HepG2 (cell line): ENCODE results near the gene VASH2. TPM values are rescaled to one million over a fixed set of nuclear protein-coding genes. Genes with fewer than 3 reads are reported as not detected.

Experiments
- ATAC-seq: fragments of 200-7000 bp; cut with Tn5 transposase; 3 replicates; pipeline ENCODE4 v1.9.1; 2020; ENCODE audit warnings: mild to moderate bottlenecking, moderate library complexity
- BruUV-seq: library from RNA; stranded (reverse); fragments of 400-500 nt; replicated peaks from 2 replicates; lab custom pipeline; 2021; lab: Mats Ljungman, UMichigan
- CTCF ChIA-PET: fragments of 300-600 bp; formaldehyde crosslinking; extraction: SDS; loops from one replicate; lab custom pipeline; 2021; ENCODE audit warnings: low total read pairs, inconsistent platforms, low intra/inter-chr PET ratio; lab: Yijun Ruan, JAX
- POLR2A ChIA-PET: fragments of 350-600 bp; sonication (Branson Sonifier 250); formaldehyde crosslinking; loops from one replicate; lab custom pipeline; 2020; ENCODE audit warnings: antibody characterized with exemption, inconsistent platforms; lab: Yijun Ruan, JAX
- DNase-seq: peaks from one replicate; pipeline ENCODE4 v3.0.0-alpha.2; 2015; ENCODE audit warnings: low spot score
- FAIRE-seq: peaks from 3 replicates; lab custom pipeline; 2011; peaks lifted over from hg19 to GRCh38; lab: Jason Lieb, UNC
- H2AFZ ChIP-seq: one replicate; pipeline ENCODE4 v1.6.1; 2011; ENCODE audit warnings: low read length, inconsistent platforms
- H3K27ac ChIP-seq: fragments of 300-600 bp; 3 replicates; pipeline ENCODE4 v1.8.0; 2011; ENCODE audit warnings: mixed run types, mild to moderate bottlenecking, mixed read lengths, low read length, inconsistent platforms; ENCODE audit not compliant: insufficient read depth; ENCODE audit errors: extremely low read length
- H3K27me3 ChIP-seq, 2 experiments: fragments of 200-600 bp in 1 of 2; 2 replicates in 1 of 2; 3 replicates in 1 of 2; pipeline versions ENCODE4 v1.6.0 to v1.8.0; 2011; ENCODE audit warnings: low read length in 2 of 2, mild to moderate bottlenecking in 2 of 2, moderate library complexity in 2 of 2, inconsistent platforms in 1 of 2; ENCODE audit not compliant: insufficient read depth in 2 of 2, control insufficient read depth in 1 of 2
- H3K36me3 ChIP-seq, 2 experiments: fragments of 200-600 bp in 1 of 2; replicated peaks in 1 of 2; 2 replicates in 1 of 2; 3 replicates in 1 of 2; pipeline versions ENCODE4 v1.5.1 to v1.8.0; 2011; ENCODE audit warnings: low read length in 2 of 2, inconsistent platforms in 1 of 2; ENCODE audit not compliant: insufficient read depth in 2 of 2, control insufficient read depth in 1 of 2
- H3K4me1 ChIP-seq: 2 replicates; pipeline ENCODE4 v1.5.1; 2012; ENCODE audit warnings: low read length, inconsistent platforms; ENCODE audit not compliant: insufficient read depth
- H3K4me2 ChIP-seq: 2 replicates; pipeline ENCODE4 v1.6.0; 2011; ENCODE audit warnings: low read depth, low read length, inconsistent platforms
- H3K4me3 ChIP-seq, 3 experiments: fragments of 200-600 bp in 1 of 3; sonication (generic), shearing (Covaris generic) in 1 of 3; replicated peaks in 1 of 3; 2 replicates each; pipeline ENCODE4 v1.5.1; 2011 to 2016; ENCODE audit warnings: low read length in 3 of 3, inconsistent platforms in 2 of 3, low read depth in 2 of 3, mild to moderate bottlenecking in 2 of 3, control low read depth in 1 of 3, mixed read lengths in 1 of 3; ENCODE audit not compliant: insufficient read depth in 1 of 3
- H3K79me2 ChIP-seq: one replicate; pipeline ENCODE4 v1.6.1; 2011; ENCODE audit warnings: low read length, inconsistent platforms; ENCODE audit not compliant: insufficient read depth
- H3K9ac ChIP-seq: 2 replicates; pipeline ENCODE4 v1.6.0; 2011; ENCODE audit warnings: mild to moderate bottlenecking, low read depth, low read length, inconsistent platforms; ENCODE audit not compliant: insufficient read depth
- H3K9me3 ChIP-seq: 2 replicates; pipeline ENCODE4 v1.5.1; 2012; ENCODE audit warnings: mild to moderate bottlenecking, low read length
- H4K20me1 ChIP-seq: 2 replicates; pipeline ENCODE4 v1.6.0; 2011; ENCODE audit warnings: inconsistent platforms, mild to moderate bottlenecking, low read length, moderate library complexity; ENCODE audit not compliant: insufficient read depth
- HOXA7 ChIP-seq: sonication (generic); formaldehyde crosslinking; IDR thresholded peaks from 2 replicates; pipeline ENCODE4 v1.8.1; 2022; ENCODE audit warnings: mild to moderate bottlenecking, missing genetic modification reagents, moderate library complexity
- MATR3 ChIP-seq: sonication (generic); formaldehyde crosslinking; IDR thresholded peaks from 2 replicates; pipeline ENCODE4 v1.4.0; 2020; ENCODE audit warnings: missing genetic modification reagents
- MXD4 ChIP-seq: IDR thresholded peaks from 2 replicates; pipeline ENCODE4 v1.6.1; 2016; ENCODE audit warnings: mild to moderate bottlenecking, missing biosample characterization, missing genetic modification reagents
- MYPOP ChIP-seq: sonication (generic); formaldehyde crosslinking; IDR thresholded peaks from 2 replicates; pipeline ENCODE4 v1.8.1; 2023; ENCODE audit warnings: mild to moderate bottlenecking, moderate library complexity, missing genetic modification reagents
- NPAS2 ChIP-seq: sonication (generic); formaldehyde crosslinking; IDR thresholded peaks from 2 replicates; pipeline ENCODE4 v1.8.0; 2022; ENCODE audit warnings: mild to moderate bottlenecking, missing genetic modification reagents, borderline replicate concordance
- RFX3 ChIP-seq: IDR thresholded peaks from 2 replicates; pipeline ENCODE4 v1.6.1; 2016; ENCODE audit warnings: missing biosample characterization, missing genetic modification reagents
- RXRA ChIP-seq: sonication (generic); formaldehyde crosslinking; IDR thresholded peaks from 2 replicates; pipeline ENCODE4 v1.5.1; 2020; ENCODE audit warnings: missing genetic modification reagents
- SALL1 ChIP-seq: sonication (generic); formaldehyde crosslinking; IDR thresholded peaks from 2 replicates; pipeline ENCODE4 v1.8.0; 2022; ENCODE audit warnings: mild to moderate bottlenecking, missing genetic modification reagents
- ZFP82 ChIP-seq: sonication (generic); formaldehyde crosslinking; IDR thresholded peaks from 2 replicates; pipeline ENCODE4 v1.5.1; 2020; ENCODE audit warnings: mild to moderate bottlenecking, missing genetic modification reagents, borderline replicate concordance
- ZFY ChIP-seq: sonication (generic); formaldehyde crosslinking; IDR thresholded peaks from 2 replicates; pipeline ENCODE4 v1.4.0; 2020; ENCODE audit warnings: missing genetic modification reagents
- ZNF274 ChIP-seq: sonication (generic); formaldehyde crosslinking; IDR thresholded peaks from 2 replicates; pipeline ENCODE4 v1.5.1; 2020; ENCODE audit warnings: mild to moderate bottlenecking, missing genetic modification reagents
- ZNF281 ChIP-seq: sonication (generic); formaldehyde crosslinking; IDR thresholded peaks from 2 replicates; pipeline ENCODE4 v1.4.0; 2020; ENCODE audit warnings: missing genetic modification reagents, borderline replicate concordance
- ZNF552 ChIP-seq: sonication (generic); formaldehyde crosslinking; IDR thresholded peaks from 2 replicates; pipeline ENCODE4 v1.9.0; 2022; ENCODE audit warnings: missing genetic modification reagents, mild to moderate bottlenecking, borderline replicate concordance
- ZNF710 ChIP-seq: sonication (generic); formaldehyde crosslinking; IDR thresholded peaks from 2 replicates; pipeline ENCODE4 v1.5.0; 2020; ENCODE audit warnings: mild to moderate bottlenecking, missing genetic modification reagents, borderline replicate concordance
- WGBS: methylation state at CpG from one replicate; pipeline ENCODE4 v1.1.6; 2017; ENCODE audit warnings: low lambda C conversion rate; 5-methylcytosine and 5-hydroxymethylcytosine counted together
- in situ Hi-C: cut with HindIII; loops from 2 replicates; pipeline ENCODE4 v1.10.0; 2017; ENCODE audit warnings: low pct_unique_long_range_greater_than_20kb; ENCODE audit not compliant: extremely low pct_ligation_motif_present
- intact Hi-C: fragments of 100-400 bp; cut with micrococcal nuclease; formaldehyde crosslinking; loops from one replicate; pipeline ENCODE4 v1.10.0; 2022; ENCODE audit not compliant: unreplicated experiment
- polyA plus RNA-seq, 8 experiments: library from polyadenylated mRNA; depleted of rRNA in 3 of 8; stranded (reverse) in 7 of 8; unstranded in 1 of 8; fragments of >200 nt; fragmentation: Illumina TruSeq in 4 of 8; extraction: Trizol in 4 of 8; gene quantifications; 2 replicates each; pipeline versions ENCODE4 v1.2.1 to v1.2.3, GENCODE V29; 2011 to 2016; ENCODE audit warnings: low read depth in 4 of 8, missing spikeins in 1 of 8, mixed read lengths in 1 of 8; ENCODE audit not compliant: insufficient read depth in 1 of 8
- total RNA-seq, 5 experiments: library from RNA; depleted of rRNA; stranded (reverse); fragments of >200 nt; fragmentation: Illumina TruSeq; extraction: Trizol; gene quantifications; 2 replicates each; pipeline ENCODE4 v1.2.3, GENCODE V29; 2016; ENCODE audit warnings: low read depth in 1 of 5
- TF ChIP-seq, protein P1 (sequence below): sonication (generic); formaldehyde crosslinking; IDR thresholded peaks from 2 replicates; pipeline ENCODE4 v1.5.1; 2020; ENCODE audit warnings: missing genetic modification reagents, mild to moderate bottlenecking, borderline replicate concordance

Gene VASH2
- total and polyA plus RNA-seq, 2 of the 13 experiments (the other 11 are each of a cell fraction or from before 2014, with no cell fraction given), result 0.44 to 1.00 TPM

- TF ChIP-seq ZNF710, result no peak
- TF ChIP-seq, all 625 proteins: peak for 0
Measured at GRCh38 chr1:213032651-213033050, 82.3 kb downstream of the VASH2 start (continued).

GRCh38 chr1:213034713-213035112 is 84.4 kb downstream of the VASH2 start:
- ChIA-PET POLR2A (no interaction called here), CTCF (no interaction called here)
- no peak overlapping the region for H3K9ac ChIP-seq
- H3K36me3 ChIP-seq, result no peaks in the 10 kb centered on the region
- no peaks in the 10 kb centered on the region for H4K20me1 ChIP-seq
- peaks cover 0 to 6% of the 10 kb centered on the region in 2 experiments; a peak in 3 of 5 replicates for H3K27me3 ChIP-seq
- DNase-seq (no peak), FAIRE-seq (no peak), ATAC-seq (no peak)
- H2AFZ ChIP-seq, result no peak overlapping the region
- WGBS, result no CpG with 5 or more reads among the region's 1 CpG
- BruUV-seq, result no TSS peak
- no peak for TF ChIP-seq ZNF274 (CRISPR knock-in tag)
- TF ChIP-seq ZFP82, result no peak
- TF ChIP-seq MATR3 (CRISPR knock-in tag), result no peak
- TF ChIP-seq RXRA (CRISPR knock-in tag), result no peak
- no peak for TF ChIP-seq MYPOP (CRISPR knock-in tag)
- TF ChIP-seq, protein P1, sequence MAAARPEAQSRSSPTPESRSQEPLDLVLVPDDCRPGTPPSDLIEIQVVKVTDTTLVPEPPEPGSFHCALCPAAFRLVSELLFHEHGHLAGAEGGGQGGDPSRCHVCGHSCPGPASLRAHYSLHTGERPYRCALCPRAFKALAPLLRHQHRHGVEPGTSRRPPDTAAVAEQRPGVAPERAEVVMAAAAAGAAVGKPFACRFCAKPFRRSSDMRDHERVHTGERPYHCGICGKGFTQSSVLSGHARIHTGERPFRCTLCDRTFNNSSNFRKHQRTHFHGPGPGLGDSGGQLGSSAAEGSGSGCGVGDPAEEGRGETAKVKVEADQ, result no peak
- TF ChIP-seq MXD4 (CRISPR knock-in tag), result no peak
- TF ChIP-seq RFX3 (CRISPR knock-in tag), result no peak
- TF ChIP-seq SALL1 (CRISPR knock-in tag), result no peak
- TF ChIP-seq ZFY (CRISPR knock-in tag), result no peak
- TF ChIP-seq ZNF552 (CRISPR knock-in tag), result no peak
- TF ChIP-seq ZNF281, result no peak
- no peak for TF ChIP-seq HOXA7
- no peak for TF ChIP-seq NPAS2 (CRISPR knock-in tag)
- H3K4me1 ChIP-seq, result peaks cover 21% of the 10 kb centered on the region
- no peak overlapping the region for H3K4me2 ChIP-seq
- H3K27ac ChIP-seq, result no peak overlapping the region
- no peak overlapping the region for H3K4me3 ChIP-seq
- intact Hi-C loops, result no loop called here
- in situ Hi-C loops, result no loop called here
- H3K79me2 ChIP-seq, result no peaks in the 10 kb centered on the region
- H3K9me3 ChIP-seq, result no peaks in the 10 kb centered on the region
